Measurements from ENCODE around the gene RBM11. TPM values are rescaled to one million over a fixed set of nuclear protein-coding genes. Genes with fewer than 3 reads are reported as not detected.
A peak's percentile ranks its signal among the peaks of the same experiment; 100 is the strongest.
"Not testable (repeated sequence)": the region's sequence is repeated elsewhere in the genome, so short reads cannot be mapped to it uniquely, and the experiment has no call there.

The RBM11 gene
- not detected in 2 replicates for total RNA-seq

DNA sequence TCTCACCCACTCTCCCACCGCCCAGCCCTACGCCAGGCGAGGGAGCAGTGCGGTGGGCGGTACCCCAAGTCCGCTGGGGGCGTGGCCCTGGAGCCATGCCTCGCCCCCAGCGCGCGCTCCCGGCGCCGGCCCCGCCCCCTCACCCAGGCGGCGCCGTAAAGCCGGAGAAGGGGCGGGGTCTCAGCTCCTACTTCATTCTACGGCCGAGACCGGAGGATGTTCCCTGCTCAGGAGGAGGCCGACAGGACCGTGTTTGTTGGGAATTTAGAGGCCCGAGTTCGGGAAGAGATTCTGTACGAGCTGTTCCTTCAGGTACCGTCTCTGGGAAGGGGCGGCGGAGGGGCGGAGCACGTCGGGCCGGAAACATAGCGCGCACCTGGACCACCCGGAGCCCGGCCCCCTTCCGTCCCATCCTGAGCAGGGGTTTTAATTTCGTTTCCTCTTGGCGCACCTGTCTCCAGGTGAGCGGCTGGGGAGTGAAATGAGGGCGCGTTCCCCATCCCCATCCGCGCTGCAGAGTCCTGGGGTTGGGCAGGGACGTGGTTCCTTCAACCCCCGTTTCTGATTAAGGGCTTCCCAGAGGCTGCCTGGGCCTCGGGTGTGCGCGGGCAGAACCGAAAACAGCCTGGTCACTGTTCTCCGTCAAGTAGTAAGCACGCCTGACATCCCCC is at the start of gene RBM11:
RBM11 (plus strand) TSS at position 187 of the 671 bp plus-strand sequence; CDS start at position 217, 30 bp downstream.
- DNase-seq (ENCODE audit: low read depth in 2 of 2), result peak; percentile 1 to 4

- not testable (repeated sequence) for DNase-seq (ENCODE audit: low read depth in 2 of 2)
Measured at GRCh38 chr21:14166463-14167223, 49.3 kb upstream of the RBM11 start.

DNA sequence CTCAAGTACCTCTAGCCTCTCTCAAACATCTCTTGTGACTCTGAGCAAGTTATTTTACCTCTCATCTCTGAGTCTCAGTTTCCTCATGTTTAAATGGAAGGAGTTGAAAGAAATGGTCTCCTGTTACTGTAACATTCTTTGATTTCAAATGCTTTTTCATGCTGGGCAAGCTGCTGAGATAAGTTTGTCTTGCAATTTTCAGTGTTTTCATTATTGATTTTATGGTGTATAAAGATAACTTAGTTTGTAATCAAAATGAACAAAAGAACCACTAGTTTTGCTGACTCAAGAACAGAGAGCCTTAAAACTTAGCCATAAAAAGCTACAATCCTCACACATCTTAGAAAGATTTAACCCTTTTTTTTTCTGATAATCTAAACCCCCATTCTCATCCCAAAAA is 9.7 kb upstream of the RBM11 start:
- no peak for DNase-seq (ENCODE audit: low read depth in 2 of 2)

- no peak for DNase-seq (ENCODE audit: low read depth in 2 of 2)
Measured at GRCh38 chr21:14210738-14211137, 5.2 kb upstream of the RBM11 start, which contains the start of gene LIPI. TSS of gene LIPI (minus strand) at chr21:14210955. CDS start at chr21:14210845, 110 bp downstream.

- no peak for DNase-seq (ENCODE audit: low read depth in 2 of 2)
Measured at GRCh38 chr21:14213164-14213563, 2.8 kb upstream of the RBM11 start.

GRCh38 chr21:14223365-14223764 is 7.4 kb downstream of the RBM11 start:
- DNase-seq (ENCODE audit: low read depth in 2 of 2), result no peak

DNA sequence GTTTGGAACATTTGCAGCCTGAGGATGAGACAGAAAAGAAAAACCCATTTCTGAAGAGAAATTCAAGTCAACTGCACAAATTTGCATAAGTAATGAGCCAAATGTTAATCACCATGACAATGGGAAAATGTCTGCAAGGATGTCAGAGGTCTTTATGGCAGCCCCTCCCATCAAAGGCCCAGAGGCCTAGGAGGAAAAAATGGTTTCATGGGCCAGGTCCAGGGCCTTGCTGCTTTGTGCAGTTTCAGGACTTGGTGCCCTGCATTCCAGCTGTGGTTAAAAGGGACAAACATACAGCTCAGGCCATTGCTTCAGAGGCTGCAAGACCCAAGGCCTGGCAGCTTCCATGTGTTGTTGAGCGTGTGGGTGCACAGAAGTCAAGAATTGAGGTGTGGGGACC is 13.4 kb downstream of the RBM11 start:
- no peak for DNase-seq (ENCODE audit: low read depth in 2 of 2)

- DNase-seq (ENCODE audit: low read depth in 2 of 2), result no peak
Measured at GRCh38 chr21:14235101-14235500, 19.1 kb downstream of the RBM11 start.

DNA sequence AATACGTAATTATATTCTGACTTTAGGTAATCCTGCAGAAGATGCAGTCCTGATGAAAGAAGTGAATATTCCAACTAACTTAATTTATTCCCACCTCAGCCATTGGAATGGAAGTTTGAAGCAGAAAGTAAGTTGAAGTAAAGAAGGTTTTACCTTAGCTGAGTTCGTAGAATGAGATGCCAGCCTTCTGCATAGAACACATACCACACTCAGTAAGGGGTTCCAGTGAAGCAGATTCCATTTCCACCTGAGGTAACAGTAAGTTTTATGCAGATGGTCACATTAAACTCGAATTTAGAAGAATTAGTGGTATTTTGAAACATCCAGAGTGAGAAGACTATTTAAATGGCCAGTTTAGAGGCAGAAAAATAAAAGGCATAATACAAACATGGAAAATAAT is 20.2 kb downstream of the RBM11 start:
- no peak for DNase-seq (ENCODE audit: low read depth in 2 of 2)

DNA sequence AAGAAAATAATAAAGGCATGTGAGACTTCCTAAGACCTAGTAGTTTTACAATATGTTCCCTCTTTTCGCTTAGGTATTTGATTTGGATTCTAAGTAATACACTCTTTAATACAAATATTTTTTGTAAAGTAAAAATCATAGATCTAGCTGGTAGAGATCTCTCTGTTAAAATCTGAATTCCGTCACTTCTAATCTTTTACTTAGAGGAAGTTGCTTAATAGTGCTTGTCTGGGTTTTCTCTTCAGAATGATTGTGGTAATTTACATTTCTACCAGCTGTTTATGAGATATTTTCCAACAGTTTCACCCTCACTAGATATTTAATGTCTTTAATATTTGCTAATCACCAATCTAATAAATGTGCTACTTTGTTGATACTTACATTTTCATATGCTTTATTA is 23.3 kb downstream of the RBM11 start:
- DNase-seq (ENCODE audit: low read depth in 2 of 2), result no peak

- DNase-seq (ENCODE audit: low read depth in 2 of 2), result no peak
Measured at GRCh38 chr21:14241297-14241696, 25.3 kb downstream of the RBM11 start.

- DNase-seq (ENCODE audit: low read depth in 2 of 2), result no peak
Measured at GRCh38 chr21:14243461-14243860, 27.5 kb downstream of the RBM11 start.

DNA sequence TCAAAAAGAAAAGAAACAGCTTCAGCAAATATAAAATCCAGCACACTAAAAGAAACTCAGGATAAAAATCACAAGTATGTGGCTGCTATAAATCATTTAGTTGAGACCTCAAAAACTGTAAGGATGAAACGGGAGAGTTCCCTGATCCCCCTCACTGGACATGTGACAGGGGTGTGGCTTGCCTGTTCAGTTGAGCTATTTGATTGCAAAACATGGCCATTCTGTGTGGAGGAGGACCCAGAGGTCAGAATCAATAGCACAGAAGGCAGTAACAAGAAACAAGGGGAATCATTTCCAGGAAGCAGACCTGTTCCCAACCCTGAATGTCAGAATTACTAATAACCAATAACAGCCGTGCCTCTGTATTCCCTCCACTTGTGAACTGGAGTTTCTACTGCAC is 27.9 kb downstream of the RBM11 start:
- no peak for DNase-seq (ENCODE audit: low read depth in 2 of 2)

- DNase-seq (ENCODE audit: low read depth in 2 of 2), result no peak
Measured at GRCh38 chr21:14244911-14245310, 29.0 kb downstream of the RBM11 start.

- DNase-seq (ENCODE audit: low read depth in 2 of 2), result no peak
Measured at GRCh38 chr21:14245711-14246110, 29.8 kb downstream of the RBM11 start.

DNA sequence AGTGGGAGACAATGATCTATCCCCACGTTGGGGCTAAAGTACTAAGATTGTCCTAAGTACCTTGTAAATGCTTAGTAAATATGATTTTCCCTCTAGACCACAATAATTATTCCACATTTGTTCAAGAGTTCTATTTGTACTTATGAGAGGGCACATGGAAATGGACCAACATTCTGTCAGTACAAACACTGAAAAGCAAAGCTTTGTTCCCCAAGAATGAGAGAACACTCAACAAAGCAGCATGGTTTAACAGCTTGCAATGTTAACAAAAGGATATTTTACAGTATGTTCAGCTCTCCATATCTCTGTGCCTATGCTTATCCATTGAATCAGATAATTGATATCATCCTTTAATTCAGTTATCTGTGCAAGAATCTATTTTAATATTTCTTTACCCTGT is 35.4 kb downstream of the RBM11 start:
- no peak for DNase-seq (ENCODE audit: low read depth in 2 of 2)

GRCh38 chr21:14259747-14260146 is 43.8 kb downstream of the RBM11 start:
- DNase-seq (ENCODE audit: low read depth in 2 of 2), result peak; percentile 63 to 65

- no peak for DNase-seq (ENCODE audit: low read depth in 2 of 2)
Measured at GRCh38 chr21:14260174-14260764, 44.3 kb downstream of the RBM11 start.

DNA sequence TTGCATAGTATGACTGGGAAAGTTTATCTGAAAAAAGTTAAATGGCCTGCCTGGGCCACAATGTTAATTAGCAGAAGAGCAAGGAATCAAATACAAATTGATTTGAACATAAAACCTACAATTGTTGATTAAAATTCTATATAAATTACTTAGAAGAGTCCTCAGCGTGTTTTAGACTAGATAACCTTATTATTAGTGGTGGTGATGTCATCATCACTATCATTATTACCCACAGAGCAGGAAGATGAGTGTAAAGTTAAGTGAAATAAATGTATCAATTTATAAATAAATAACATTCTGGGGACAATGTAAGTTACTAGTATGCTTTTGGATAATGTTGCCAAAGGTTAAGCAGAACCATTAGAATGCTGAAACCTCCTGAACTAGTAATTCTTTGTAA is 46.1 kb downstream of the RBM11 start:
- no peak for DNase-seq (ENCODE audit: low read depth in 2 of 2)

- DNase-seq (ENCODE audit: low read depth in 2 of 2), result no peak
Measured at GRCh38 chr21:14263879-14264278, 47.9 kb downstream of the RBM11 start.

GRCh38 chr21:14265023-14265422 is 49.1 kb downstream of the RBM11 start:
- no peak for DNase-seq (ENCODE audit: low read depth in 2 of 2)

DNA sequence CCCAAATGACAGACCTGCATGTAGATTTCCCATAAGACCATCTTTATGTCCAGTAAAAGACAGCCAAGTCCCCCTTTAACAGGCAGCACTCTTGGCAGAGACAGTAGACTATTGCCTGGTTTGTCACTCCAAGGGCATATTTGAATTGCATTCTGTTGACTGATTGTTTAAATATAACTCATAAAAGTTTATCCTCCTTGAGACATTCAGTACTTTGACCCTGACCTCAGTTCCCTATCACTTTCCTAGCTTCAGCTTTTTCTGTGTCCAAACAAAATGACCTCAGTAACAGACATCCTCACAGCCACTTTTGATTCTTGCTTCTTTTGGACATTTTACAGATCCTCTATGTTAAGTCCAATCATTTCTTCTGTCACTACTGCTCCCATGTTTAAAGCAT is 51.1 kb downstream of the RBM11 start:
- DNase-seq (ENCODE audit: low read depth in 2 of 2), result no peak

- DNase-seq (ENCODE audit: low read depth in 2 of 2), result no peak
Measured at GRCh38 chr21:14270631-14271030, 54.7 kb downstream of the RBM11 start.

Measured in dermis microvascular lymphatic vessel endothelial cell (primary cell).